ENCODE measurements around the gene MVB12B.
A peak's percentile ranks its signal among the peaks of the same experiment; 100 is the strongest.

Gene MVB12B

GRCh38 chr9:126386088-126386487 lies 59.5 kb downstream of the MVB12B start:
- peak; percentile 29 for DNase-seq (ENCODE audit: low read depth)

- no peak for DNase-seq (ENCODE audit: low read depth)
Measured at GRCh38 chr9:126386776-126387175, 60.1 kb downstream of the MVB12B start.

- no peak for DNase-seq (ENCODE audit: low read depth)
Measured at GRCh38 chr9:126388964-126389708, 62.5 kb downstream of the MVB12B start.

- no peak for DNase-seq (ENCODE audit: low read depth)
Measured at GRCh38 chr9:126389992-126390391, 63.4 kb downstream of the MVB12B start.

GRCh38 chr9:126390923-126391322 lies 64.3 kb downstream of the MVB12B start:
- DNase-seq (ENCODE audit: low read depth) = no peak

GRCh38 chr9:126391713-126392661 lies 65.4 kb downstream of the MVB12B start:
- DNase-seq (ENCODE audit: low read depth) = no peak

GRCh38 chr9:126392662-126393371 lies 66.2 kb downstream of the MVB12B start:
- DNase-seq (ENCODE audit: low read depth) = no peak

- DNase-seq (ENCODE audit: low read depth) = peak; percentile 79
Measured at GRCh38 chr9:126393876-126394275, 67.2 kb downstream of the MVB12B start.

- DNase-seq (ENCODE audit: low read depth) = no peak
Measured at GRCh38 chr9:126394802-126395201, 68.2 kb downstream of the MVB12B start.

GRCh38 chr9:126395439-126396212 lies 69.0 kb downstream of the MVB12B start:
- DNase-seq (ENCODE audit: low read depth) = peak; percentile 69

GRCh38 chr9:126397056-126397455 lies 70.4 kb downstream of the MVB12B start:
- no peak for DNase-seq (ENCODE audit: low read depth)

GRCh38 chr9:126398403-126399058 lies 71.9 kb downstream of the MVB12B start:
- DNase-seq (ENCODE audit: low read depth) = peak; percentile 35

- no peak for DNase-seq (ENCODE audit: low read depth)
Measured at GRCh38 chr9:126399251-126399650, 72.6 kb downstream of the MVB12B start.

GRCh38 chr9:126399789-126400188 lies 73.2 kb downstream of the MVB12B start:
- DNase-seq (ENCODE audit: low read depth) = no peak

GRCh38 chr9:126400571-126400970 lies 73.9 kb downstream of the MVB12B start:
- no peak for DNase-seq (ENCODE audit: low read depth)

GRCh38 chr9:126401107-126401506 lies 74.5 kb downstream of the MVB12B start:
- DNase-seq (ENCODE audit: low read depth) = no peak

- no peak for DNase-seq (ENCODE audit: low read depth)
Measured at GRCh38 chr9:126401581-126401980, 75.0 kb downstream of the MVB12B start.

GRCh38 chr9:126403397-126403796 lies 76.8 kb downstream of the MVB12B start:
- no peak for DNase-seq (ENCODE audit: low read depth)

- DNase-seq (ENCODE audit: low read depth) = no peak
Measured at GRCh38 chr9:126404459-126404858, 77.8 kb downstream of the MVB12B start.

GRCh38 chr9:126406075-126406667 lies 79.5 kb downstream of the MVB12B start:
- DNase-seq (ENCODE audit: low read depth) = no peak

Data from amniotic epithelial cell (primary cell).